ENCODE measurements around the gene HCN3.
A peak's percentile ranks its signal among the peaks of the same experiment; 100 is the strongest.

Gene HCN3

DNA sequence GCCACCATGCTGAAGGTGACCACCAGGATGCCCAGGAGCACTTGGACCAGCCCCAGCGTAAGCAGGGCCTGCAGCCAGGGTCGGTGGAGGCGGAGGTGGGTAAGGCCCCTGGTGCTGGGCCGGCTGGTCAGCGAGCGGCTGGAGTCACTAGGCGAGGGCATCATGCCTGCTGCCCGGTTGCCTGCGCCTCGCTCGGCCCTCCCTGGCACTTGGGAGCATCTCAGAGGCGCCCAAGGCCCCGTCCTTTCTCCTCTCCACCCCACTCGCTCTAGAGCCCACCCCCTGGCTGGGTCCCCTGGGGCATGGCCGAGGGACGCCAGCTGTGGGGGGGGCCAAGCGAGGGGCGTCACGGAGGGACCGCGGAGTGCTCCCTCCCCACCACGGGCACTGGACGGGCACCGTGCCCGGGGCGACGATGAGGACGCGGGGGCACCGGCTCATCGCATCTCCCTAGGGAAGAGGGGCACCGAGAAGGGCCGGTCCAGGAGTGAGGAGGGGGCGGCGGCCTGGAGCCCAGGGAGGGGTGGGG lies 22.5 kb upstream of the HCN3 start:
- Histone ChIP-seq H3K9me3 (ENCODE audit: severe bottlenecking) (no peaks in the 10 kb centered on the region), H3K27me3 (ENCODE audit: insufficient read depth, poor library complexity, severe bottlenecking) (no peaks in the 10 kb centered on the region), H3K36me3 (ENCODE audit: low read depth) (peaks cover 28% of the 10 kb centered on the region), H3K27ac (ENCODE audit: poor library complexity, severe bottlenecking) (peak overlapping the region; percentile 65), H3K4me3 (ENCODE audit: severe bottlenecking) (peak overlapping the region; percentile 57), H3K4me1 (ENCODE audit: insufficient read depth, poor library complexity, severe bottlenecking) (peaks cover 5% of the 10 kb centered on the region)
- ATAC-seq (ENCODE audit: low read depth) = peak; percentile 19
- DNase-seq (ENCODE audit: low spot score) = peak; percentile 64
- TF ChIP-seq CTCF (IDR thresholded peaks at IDR 0.05; ENCODE audit: poor library complexity, severe bottlenecking) = no peak

- Histone ChIP-seq H3K27ac (ENCODE audit: poor library complexity, severe bottlenecking) (peak within 1 kb of the TSS; percentile 65), H3K4me1 (ENCODE audit: insufficient read depth, poor library complexity, severe bottlenecking) (peaks cover 5% of the 10 kb centered on the region), H3K4me3 (ENCODE audit: severe bottlenecking) (peak within 1 kb of the TSS; percentile 57), H3K36me3 (ENCODE audit: low read depth) (peaks cover 29% of the 10 kb centered on the region), H3K9me3 (ENCODE audit: severe bottlenecking) (no peaks in the 10 kb centered on the region), H3K27me3 (ENCODE audit: insufficient read depth, poor library complexity, severe bottlenecking) (no peaks in the 10 kb centered on the region)
- ATAC-seq (ENCODE audit: low read depth) = peak; percentile 77
- DNase-seq (ENCODE audit: low spot score) = peak; percentile 85
- TF ChIP-seq CTCF (IDR thresholded peaks at IDR 0.05; ENCODE audit: poor library complexity, severe bottlenecking) = no peak
Observed at GRCh38 chr1:155255243-155256007, 21.8 kb upstream of the HCN3 start, which contains the start of gene ENTREP3. Gene ENTREP3 (minus strand): TSS chr1:155255483. CDS start chr1:155254877, 606 bp downstream.

DNA sequence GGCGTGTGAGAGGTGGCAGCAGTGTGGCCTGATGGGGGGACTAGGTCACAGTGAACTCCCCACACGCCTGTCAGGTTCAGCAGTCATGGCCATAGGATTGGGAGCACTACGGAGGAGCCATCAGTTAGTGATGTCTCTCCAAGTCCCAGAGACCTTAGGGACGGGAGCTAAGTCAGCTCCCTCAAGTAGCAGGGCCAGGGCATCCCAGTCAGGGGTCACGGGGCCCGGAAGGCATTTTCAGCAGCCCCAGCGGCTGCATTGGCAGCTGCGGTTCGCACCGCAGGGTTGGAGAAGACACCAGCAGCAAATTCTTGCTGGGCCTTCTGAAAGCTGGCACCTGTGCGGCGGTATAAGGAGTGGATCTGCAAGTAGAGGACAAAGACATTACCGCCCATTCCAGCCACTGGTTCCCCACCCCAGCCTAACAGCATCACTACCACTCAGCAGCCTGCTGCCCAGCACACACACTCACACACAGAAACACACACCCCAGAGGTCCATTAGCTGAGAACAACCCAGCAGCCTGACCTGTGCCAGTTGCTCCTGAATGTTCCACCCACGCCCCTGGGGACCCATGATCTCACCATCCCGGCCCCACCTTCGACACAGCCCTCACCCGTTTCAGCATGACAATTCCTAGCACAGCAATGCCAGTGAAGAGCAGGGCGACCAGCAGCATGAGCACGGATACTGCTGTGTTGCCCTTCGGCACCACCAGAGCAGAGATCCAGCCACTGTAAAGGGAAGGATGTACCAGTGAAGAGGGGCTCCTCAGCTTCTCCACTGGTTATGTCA lies 21.0 kb upstream of the HCN3 start:
- DNase-seq (ENCODE audit: low spot score) = peak; percentile 66
- H3K27ac ChIP-seq (ENCODE audit: poor library complexity, severe bottlenecking) = peak overlapping the region; percentile 65
- H3K36me3 ChIP-seq (ENCODE audit: low read depth) = peaks cover 30% of the 10 kb centered on the region
- TF ChIP-seq CTCF (IDR thresholded peaks at IDR 0.05; ENCODE audit: poor library complexity, severe bottlenecking) = no peak
- no peaks in the 10 kb centered on the region for H3K9me3 ChIP-seq (ENCODE audit: severe bottlenecking)
- ATAC-seq (ENCODE audit: low read depth) = no peak
- no peak overlapping the region for H3K4me3 ChIP-seq (ENCODE audit: severe bottlenecking)
- peaks cover 10% of the 10 kb centered on the region for H3K4me1 ChIP-seq (ENCODE audit: insufficient read depth, poor library complexity, severe bottlenecking)
- H3K27me3 ChIP-seq (ENCODE audit: insufficient read depth, poor library complexity, severe bottlenecking) = no peaks in the 10 kb centered on the region

DNA sequence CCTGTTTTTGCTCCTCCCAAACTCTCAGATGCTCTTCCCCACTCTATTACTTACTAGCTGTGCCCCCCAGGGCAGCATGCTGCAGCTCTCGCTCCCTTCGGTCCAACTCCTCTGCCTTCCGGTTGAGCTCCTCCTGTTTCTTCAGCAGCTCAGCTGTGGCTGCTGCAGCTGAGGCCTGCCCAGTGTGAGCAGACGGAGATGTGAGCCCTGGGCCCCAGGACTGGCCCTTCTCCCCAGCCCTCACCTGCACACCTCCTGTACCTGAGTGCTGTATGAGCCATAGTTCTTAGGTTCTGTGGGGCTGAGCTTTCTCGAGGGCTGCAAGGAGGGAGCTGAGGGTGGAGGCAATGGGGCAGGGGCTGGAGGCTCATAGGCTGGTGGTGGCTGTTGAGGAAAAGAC lies 17.0 kb upstream of the HCN3 start:
- peaks cover 50% of the 10 kb centered on the region for H3K36me3 ChIP-seq (ENCODE audit: low read depth)
- no peak for ATAC-seq (ENCODE audit: low read depth)

More for the DNA sequence above, 17.0 kb upstream of the HCN3 start:
- Histone ChIP-seq H3K4me3 (ENCODE audit: severe bottlenecking) (no peak overlapping the region), H3K27me3 (ENCODE audit: insufficient read depth, poor library complexity, severe bottlenecking) (no peaks in the 10 kb centered on the region), H3K4me1 (ENCODE audit: insufficient read depth, poor library complexity, severe bottlenecking) (peaks cover 6% of the 10 kb centered on the region), H3K9me3 (ENCODE audit: severe bottlenecking) (no peaks in the 10 kb centered on the region), H3K27ac (ENCODE audit: poor library complexity, severe bottlenecking) (no peak overlapping the region)
- no peak for DNase-seq (ENCODE audit: low spot score)
- TF ChIP-seq CTCF (IDR thresholded peaks at IDR 0.05; ENCODE audit: poor library complexity, severe bottlenecking) = no peak

All from RWPE2 (cell line).